ENCODE measurements around the gene DOCK11. TPM values are rescaled to one million over a fixed set of nuclear protein-coding genes. Genes with fewer than 3 reads are reported as not detected.

Gene DOCK11
- total RNA-seq, 1 experiment from 2014 or later, result 13.1 TPM

DNA sequence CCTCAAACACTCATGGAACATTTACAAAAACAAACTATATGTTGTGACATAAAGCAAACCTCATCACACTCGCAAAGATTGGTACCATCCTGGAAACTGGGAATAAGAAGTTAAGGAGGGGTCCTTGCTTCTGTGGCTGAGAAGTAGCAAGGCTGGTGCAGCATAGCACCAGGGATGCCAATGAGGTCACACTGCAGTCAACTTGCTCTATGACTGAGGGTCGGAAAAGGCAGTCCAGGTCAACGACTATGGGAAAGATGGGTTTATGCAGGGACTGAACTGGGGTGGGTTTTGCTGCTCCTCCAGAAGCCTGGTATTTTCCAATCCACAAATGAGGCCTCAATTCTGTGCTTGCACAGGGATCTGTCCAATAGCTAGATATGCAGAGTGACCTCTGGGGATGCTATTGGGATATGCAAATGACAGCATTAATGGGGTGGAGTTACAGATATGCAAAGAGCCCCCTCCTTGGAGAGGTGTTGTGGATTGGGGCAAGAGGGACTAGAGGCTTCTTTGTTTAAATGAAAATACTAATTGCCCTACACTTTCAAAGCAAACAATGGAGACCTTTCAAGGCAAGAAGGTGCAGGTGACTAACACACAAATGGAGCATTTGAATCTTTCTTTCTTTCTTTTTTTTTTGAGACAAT lies 224.6 kb downstream of the DOCK11 start (continued):
- TF ChIP-seq, protein P1, sequence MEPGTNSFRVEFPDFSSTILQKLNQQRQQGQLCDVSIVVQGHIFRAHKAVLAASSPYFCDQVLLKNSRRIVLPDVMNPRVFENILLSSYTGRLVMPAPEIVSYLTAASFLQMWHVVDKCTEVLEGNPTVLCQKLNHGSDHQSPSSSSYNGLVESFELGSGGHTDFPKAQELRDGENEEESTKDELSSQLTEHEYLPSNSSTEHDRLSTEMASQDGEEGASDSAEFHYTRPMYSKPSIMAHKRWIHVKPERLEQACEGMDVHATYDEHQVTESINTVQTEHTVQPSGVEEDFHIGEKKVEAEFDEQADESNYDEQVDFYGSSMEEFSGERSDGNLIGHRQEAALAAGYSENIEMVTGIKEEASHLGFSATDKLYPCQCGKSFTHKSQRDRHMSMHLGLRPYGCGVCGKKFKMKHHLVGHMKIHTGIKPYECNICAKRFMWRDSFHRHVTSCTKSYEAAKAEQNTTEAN (CRISPR knock-in tag; IDR thresholded peaks at IDR 0.05), result no peak
- TF ChIP-seq RORB (CRISPR knock-in tag; IDR thresholded peaks at IDR 0.05) (no peak), ZNF121 (CRISPR knock-in tag; IDR thresholded peaks at IDR 0.05) (no peak)

DNA sequence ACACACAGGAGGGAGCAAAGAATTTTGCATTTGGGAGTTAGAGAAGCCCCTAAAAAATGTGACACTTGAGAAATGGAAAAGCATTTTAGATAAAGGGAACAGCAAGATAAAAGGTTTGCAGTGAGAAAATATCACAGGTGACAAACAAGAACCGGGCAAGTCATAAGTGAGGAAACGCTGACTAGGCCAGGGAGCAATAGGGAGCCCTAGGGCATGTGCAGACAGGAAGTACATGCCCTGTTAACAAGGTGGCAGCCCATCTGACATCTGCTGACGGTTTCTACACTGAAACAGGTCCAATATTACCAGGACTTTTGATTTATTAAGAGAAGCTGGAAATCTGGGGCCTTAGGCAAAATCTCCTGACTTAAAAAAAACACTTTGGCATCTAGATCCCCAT lies 227.8 kb downstream of the DOCK11 start:
- H3K27ac Mint-ChIP-seq, result no peak overlapping the region
- ATAC-seq, result no peak
- ChIA-PET POLR2A (no interaction called here), CTCF (no interaction called here)
- no peak for TF ChIP-seq GTF2I (CRISPR knock-in tag; conservative IDR thresholded peaks at IDR 0.05)
- TF ChIP-seq, protein P2, sequence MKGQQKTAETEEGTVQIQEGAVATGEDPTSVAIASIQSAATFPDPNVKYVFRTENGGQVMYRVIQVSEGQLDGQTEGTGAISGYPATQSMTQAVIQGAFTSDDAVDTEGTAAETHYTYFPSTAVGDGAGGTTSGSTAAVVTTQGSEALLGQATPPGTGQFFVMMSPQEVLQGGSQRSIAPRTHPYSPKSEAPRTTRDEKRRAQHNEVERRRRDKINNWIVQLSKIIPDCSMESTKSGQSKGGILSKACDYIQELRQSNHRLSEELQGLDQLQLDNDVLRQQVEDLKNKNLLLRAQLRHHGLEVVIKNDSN (CRISPR knock-in tag; IDR thresholded peaks at IDR 0.05), result no peak
- no peak for TF ChIP-seq IRF2 (CRISPR knock-in tag; IDR thresholded peaks at IDR 0.05; ENCODE audit: borderline replicate concordance, low read depth)
- TF ChIP-seq NR1H2 (CRISPR knock-in tag; IDR thresholded peaks at IDR 0.05), result no peak
- TF ChIP-seq, protein P3, sequence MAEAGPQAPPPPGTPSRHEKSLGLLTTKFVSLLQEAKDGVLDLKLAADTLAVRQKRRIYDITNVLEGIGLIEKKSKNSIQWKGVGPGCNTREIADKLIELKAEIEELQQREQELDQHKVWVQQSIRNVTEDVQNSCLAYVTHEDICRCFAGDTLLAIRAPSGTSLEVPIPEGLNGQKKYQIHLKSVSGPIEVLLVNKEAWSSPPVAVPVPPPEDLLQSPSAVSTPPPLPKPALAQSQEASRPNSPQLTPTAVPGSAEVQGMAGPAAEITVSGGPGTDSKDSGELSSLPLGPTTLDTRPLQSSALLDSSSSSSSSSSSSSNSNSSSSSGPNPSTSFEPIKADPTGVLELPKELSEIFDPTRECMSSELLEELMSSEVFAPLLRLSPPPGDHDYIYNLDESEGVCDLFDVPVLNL (CRISPR knock-in tag; IDR thresholded peaks at IDR 0.05; ENCODE audit: borderline replicate concordance, low read depth), result no peak
- TF ChIP-seq, protein P4, sequence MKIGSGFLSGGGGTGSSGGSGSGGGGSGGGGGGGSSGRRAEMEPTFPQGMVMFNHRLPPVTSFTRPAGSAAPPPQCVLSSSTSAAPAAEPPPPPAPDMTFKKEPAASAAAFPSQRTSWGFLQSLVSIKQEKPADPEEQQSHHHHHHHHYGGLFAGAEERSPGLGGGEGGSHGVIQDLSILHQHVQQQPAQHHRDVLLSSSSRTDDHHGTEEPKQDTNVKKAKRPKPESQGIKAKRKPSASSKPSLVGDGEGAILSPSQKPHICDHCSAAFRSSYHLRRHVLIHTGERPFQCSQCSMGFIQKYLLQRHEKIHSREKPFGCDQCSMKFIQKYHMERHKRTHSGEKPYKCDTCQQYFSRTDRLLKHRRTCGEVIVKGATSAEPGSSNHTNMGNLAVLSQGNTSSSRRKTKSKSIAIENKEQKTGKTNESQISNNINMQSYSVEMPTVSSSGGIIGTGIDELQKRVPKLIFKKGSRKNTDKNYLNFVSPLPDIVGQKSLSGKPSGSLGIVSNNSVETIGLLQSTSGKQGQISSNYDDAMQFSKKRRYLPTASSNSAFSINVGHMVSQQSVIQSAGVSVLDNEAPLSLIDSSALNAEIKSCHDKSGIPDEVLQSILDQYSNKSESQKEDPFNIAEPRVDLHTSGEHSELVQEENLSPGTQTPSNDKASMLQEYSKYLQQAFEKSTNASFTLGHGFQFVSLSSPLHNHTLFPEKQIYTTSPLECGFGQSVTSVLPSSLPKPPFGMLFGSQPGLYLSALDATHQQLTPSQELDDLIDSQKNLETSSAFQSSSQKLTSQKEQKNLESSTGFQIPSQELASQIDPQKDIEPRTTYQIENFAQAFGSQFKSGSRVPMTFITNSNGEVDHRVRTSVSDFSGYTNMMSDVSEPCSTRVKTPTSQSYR (CRISPR knock-in tag; IDR thresholded peaks at IDR 0.05), result no peak
- no peak for TF ChIP-seq ETV6 (CRISPR knock-in tag; IDR thresholded peaks at IDR 0.05)
- no peak for TF ChIP-seq ZNF317 (CRISPR knock-in tag; IDR thresholded peaks at IDR 0.05; ENCODE audit: borderline replicate concordance, low read depth)
- no peak for TF ChIP-seq RELA (CRISPR knock-in tag; IDR thresholded peaks at IDR 0.05; ENCODE audit: borderline replicate concordance)
- TF ChIP-seq, protein P5, sequence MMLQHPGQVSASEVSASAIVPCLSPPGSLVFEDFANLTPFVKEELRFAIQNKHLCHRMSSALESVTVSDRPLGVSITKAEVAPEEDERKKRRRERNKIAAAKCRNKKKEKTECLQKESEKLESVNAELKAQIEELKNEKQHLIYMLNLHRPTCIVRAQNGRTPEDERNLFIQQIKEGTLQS (CRISPR knock-in tag; conservative IDR thresholded peaks at IDR 0.05), result no peak
- TF ChIP-seq, protein P6, sequence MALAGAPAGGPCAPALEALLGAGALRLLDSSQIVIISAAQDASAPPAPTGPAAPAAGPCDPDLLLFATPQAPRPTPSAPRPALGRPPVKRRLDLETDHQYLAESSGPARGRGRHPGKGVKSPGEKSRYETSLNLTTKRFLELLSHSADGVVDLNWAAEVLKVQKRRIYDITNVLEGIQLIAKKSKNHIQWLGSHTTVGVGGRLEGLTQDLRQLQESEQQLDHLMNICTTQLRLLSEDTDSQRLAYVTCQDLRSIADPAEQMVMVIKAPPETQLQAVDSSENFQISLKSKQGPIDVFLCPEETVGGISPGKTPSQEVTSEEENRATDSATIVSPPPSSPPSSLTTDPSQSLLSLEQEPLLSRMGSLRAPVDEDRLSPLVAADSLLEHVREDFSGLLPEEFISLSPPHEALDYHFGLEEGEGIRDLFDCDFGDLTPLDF (CRISPR knock-in tag; IDR thresholded peaks at IDR 0.05), result no peak
- no peak overlapping the region for H3K4me3 Mint-ChIP-seq
- H3K9me3 Mint-ChIP-seq, result no peaks in the 10 kb centered on the region
- H3K36me3 Mint-ChIP-seq, result no peaks in the 10 kb centered on the region
- no peak for DNase-seq (ENCODE audit: low spot score)
- H3K4me1 Mint-ChIP-seq, result peaks cover 39% of the 10 kb centered on the region
- peaks cover 45% of the 10 kb centered on the region for H3K27me3 Mint-ChIP-seq (ENCODE audit: low read depth)

DNA sequence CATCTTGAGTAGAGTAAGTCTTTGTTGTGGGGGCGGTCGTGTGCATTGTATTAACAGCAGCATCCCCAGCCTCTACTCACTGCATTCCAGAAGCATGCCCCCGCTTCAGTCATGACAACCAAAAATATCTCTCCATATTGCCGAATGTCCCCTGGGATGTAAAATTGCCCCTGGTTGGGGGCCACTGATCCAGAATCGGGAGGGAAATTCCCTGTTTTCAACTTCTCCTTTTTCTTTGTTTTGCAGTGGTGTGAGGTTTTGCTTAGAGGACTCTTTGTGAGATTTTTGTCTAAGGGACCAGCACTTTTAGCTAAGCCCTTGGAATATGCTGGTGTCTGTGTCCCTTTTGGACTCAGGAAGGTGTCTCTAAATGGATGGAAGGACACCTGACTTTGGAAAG lies 228.8 kb downstream of the DOCK11 start:
- H3K27me3 Mint-ChIP-seq (ENCODE audit: low read depth), result peaks cover 45% of the 10 kb centered on the region
- no peak overlapping the region for H3K4me3 Mint-ChIP-seq
- ChIA-PET POLR2A (no interaction called here), CTCF (no interaction called here)
- ATAC-seq (no peak), DNase-seq (ENCODE audit: low spot score) (no peak)
- peaks cover 46% of the 10 kb centered on the region for H3K4me1 Mint-ChIP-seq
- no peaks in the 10 kb centered on the region for H3K36me3 Mint-ChIP-seq
- no peaks in the 10 kb centered on the region for H3K9me3 Mint-ChIP-seq
- H3K27ac Mint-ChIP-seq, result no peak overlapping the region
- TF ChIP-seq MYBL2 (CRISPR knock-in tag; IDR thresholded peaks at IDR 0.05), result no peak
- TF ChIP-seq NFYB (CRISPR knock-in tag; conservative IDR thresholded peaks at IDR 0.05; ENCODE audit: low read depth), result no peak
- TF ChIP-seq CREM (CRISPR knock-in tag; IDR thresholded peaks at IDR 0.05), result no peak
- TF ChIP-seq, protein P7, sequence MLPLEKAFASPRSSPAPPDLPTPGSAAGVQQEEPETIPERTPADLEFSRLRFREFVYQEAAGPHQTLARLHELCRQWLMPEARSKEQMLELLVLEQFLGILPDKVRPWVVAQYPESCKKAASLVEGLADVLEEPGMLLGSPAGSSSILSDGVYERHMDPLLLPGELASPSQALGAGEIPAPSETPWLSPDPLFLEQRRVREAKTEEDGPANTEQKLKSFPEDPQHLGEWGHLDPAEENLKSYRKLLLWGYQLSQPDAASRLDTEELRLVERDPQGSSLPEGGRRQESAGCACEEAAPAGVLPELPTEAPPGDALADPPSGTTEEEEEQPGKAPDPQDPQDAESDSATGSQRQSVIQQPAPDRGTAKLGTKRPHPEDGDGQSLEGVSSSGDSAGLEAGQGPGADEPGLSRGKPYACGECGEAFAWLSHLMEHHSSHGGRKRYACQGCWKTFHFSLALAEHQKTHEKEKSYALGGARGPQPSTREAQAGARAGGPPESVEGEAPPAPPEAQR (CRISPR knock-in tag; IDR thresholded peaks at IDR 0.05), result no peak
- TF ChIP-seq ZNF121 (CRISPR knock-in tag; IDR thresholded peaks at IDR 0.05), result no peak
- no peak for TF ChIP-seq MXD4 (CRISPR knock-in tag; IDR thresholded peaks at IDR 0.05; ENCODE audit: borderline replicate concordance)
- no peak for TF ChIP-seq NR2C2 (CRISPR knock-in tag; IDR thresholded peaks at IDR 0.05)
- TF ChIP-seq ZNF396 (CRISPR knock-in tag; IDR thresholded peaks at IDR 0.05; ENCODE audit: borderline replicate concordance), result no peak
- TF ChIP-seq, protein P4 (CRISPR knock-in tag; IDR thresholded peaks at IDR 0.05), result no peak
